IPS-18a (cell line): ENCODE results near the gene OTX2.

Experiments used
- H3K27ac ChIP-seq: one replicate; pipeline ENCODE4 v1.5.1; 2013; ENCODE audit warnings: low read length
- H3K27me3 ChIP-seq: one replicate; pipeline ENCODE4 v1.6.1; 2013; ENCODE audit warnings: mild to moderate bottlenecking, low read length; ENCODE audit not compliant: control insufficient read depth, insufficient read depth
- H3K36me3 ChIP-seq: one replicate; pipeline ENCODE4 v1.6.1; 2013; ENCODE audit warnings: low read depth, low read length; ENCODE audit not compliant: control insufficient read depth
- H3K4me1 ChIP-seq: one replicate; pipeline ENCODE4 v1.6.1; 2013; ENCODE audit warnings: low read depth, low read length; ENCODE audit not compliant: control insufficient read depth
- H3K4me3 ChIP-seq: one replicate; pipeline ENCODE4 v1.5.1; 2013; ENCODE audit warnings: low read length
- H3K9ac ChIP-seq: one replicate; pipeline ENCODE4 v1.6.1; 2013; ENCODE audit warnings: mild to moderate bottlenecking, low read length, moderate library complexity
- H3K9me3 ChIP-seq: one replicate; pipeline ENCODE4 v1.6.1; 2013; ENCODE audit warnings: low read depth, low read length; ENCODE audit not compliant: control insufficient read depth

OTX2 gene

DNA sequence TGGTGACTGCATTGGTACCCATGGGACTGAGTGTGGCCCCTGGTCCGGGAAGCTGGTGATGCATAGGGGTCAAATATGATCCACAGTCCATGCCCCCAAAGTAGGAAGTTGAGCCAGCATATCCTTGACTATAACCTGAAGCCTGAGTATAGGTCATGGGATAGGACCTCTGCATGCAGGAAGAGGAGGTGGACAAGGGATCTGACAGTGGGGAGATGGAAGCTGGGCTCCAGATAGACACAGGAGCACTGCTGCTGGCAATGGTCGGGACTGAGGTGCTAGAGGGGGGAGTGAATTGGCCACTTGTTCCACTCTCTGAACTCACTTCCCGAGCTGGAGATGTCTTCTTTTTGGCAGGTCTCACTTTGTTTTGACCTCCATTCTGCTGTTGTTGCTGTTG is 8.4 kb downstream of the OTX2 start:
- Histone ChIP-seq H3K36me3 (peaks cover 41% of the 10 kb centered on the region), H3K27me3 (peaks cover 98% of the 10 kb centered on the region), H3K4me1 (peaks cover 43% of the 10 kb centered on the region), H3K9ac (no peak overlapping the region), H3K27ac (no peak overlapping the region), H3K4me3 (no peak overlapping the region), H3K9me3 (no peaks in the 10 kb centered on the region)

- Histone ChIP-seq H3K4me3 (peak overlapping the region; percentile 61), H3K9ac (peak overlapping the region; percentile 36), H3K36me3 (peaks cover 41% of the 10 kb centered on the region), H3K27ac (no peak overlapping the region), H3K27me3 (peaks cover 100% of the 10 kb centered on the region), H3K4me1 (peaks cover 49% of the 10 kb centered on the region), H3K9me3 (no peaks in the 10 kb centered on the region)
Measured at GRCh38 chr14:56799343-56799645, 11.0 kb downstream of the OTX2 start.

DNA sequence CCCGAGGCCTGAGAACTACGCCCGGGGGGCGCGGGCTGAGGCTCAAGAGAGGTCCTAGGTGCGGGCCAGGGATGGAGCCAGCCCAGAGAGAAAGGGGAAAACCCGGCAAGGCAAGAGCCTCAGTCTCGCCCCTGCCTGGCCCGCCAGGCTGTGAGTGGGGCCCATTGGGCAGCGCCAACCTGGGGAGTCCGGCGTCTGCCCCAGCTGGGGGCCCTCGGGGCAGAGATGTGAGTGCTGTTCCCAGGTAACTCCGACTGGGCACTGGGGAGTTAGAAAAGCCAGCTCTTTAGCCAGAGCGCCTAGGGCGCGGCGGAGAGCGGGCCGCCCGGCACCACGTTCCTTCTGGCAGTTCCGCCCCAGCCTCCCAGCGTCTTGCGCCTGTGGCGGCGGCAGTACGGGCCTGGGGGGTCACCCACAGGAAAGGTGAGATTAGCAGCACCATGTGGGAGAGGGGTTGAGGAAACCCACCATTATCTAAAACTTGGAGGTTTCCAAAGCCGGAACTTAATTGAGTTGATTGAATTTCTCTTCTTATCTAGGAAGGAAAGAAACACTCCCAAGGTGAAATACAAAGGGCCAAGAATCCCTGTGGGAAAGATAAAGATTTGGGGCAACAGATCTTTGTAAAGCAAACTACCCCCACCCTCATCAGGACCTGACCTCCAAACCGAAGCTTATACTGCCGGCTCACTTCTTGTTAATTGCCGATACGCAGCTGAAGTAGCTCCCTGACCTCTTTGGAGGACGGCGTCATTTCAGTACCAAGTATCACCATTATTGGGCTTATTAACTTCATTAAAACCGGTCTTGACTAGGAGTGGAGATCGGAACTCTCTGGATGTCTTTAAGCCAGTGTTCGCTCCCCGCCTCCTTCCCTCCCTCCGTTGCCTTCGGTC is 11.6 kb downstream of the OTX2 start:
- H3K9me3 ChIP-seq, result no peaks in the 10 kb centered on the region
- peaks cover 38% of the 10 kb centered on the region for H3K36me3 ChIP-seq
- peak overlapping the region; percentile 36 for H3K9ac ChIP-seq
- H3K27me3 ChIP-seq, result peaks cover 100% of the 10 kb centered on the region
- H3K4me3 ChIP-seq, result peak overlapping the region; percentile 61
- H3K4me1 ChIP-seq, result peaks cover 49% of the 10 kb centered on the region
- no peak overlapping the region for H3K27ac ChIP-seq

GRCh38 chr14:56797569-56798446 is 12.5 kb downstream of the OTX2 start:
- peak overlapping the region; percentile 36 for H3K9ac ChIP-seq
- peaks cover 40% of the 10 kb centered on the region for H3K4me1 ChIP-seq
- H3K27me3 ChIP-seq, result peaks cover 100% of the 10 kb centered on the region
- no peak overlapping the region for H3K27ac ChIP-seq
- peaks cover 29% of the 10 kb centered on the region for H3K36me3 ChIP-seq
- H3K4me3 ChIP-seq, result peak overlapping the region; percentile 61
- H3K9me3 ChIP-seq, result no peaks in the 10 kb centered on the region

DNA sequence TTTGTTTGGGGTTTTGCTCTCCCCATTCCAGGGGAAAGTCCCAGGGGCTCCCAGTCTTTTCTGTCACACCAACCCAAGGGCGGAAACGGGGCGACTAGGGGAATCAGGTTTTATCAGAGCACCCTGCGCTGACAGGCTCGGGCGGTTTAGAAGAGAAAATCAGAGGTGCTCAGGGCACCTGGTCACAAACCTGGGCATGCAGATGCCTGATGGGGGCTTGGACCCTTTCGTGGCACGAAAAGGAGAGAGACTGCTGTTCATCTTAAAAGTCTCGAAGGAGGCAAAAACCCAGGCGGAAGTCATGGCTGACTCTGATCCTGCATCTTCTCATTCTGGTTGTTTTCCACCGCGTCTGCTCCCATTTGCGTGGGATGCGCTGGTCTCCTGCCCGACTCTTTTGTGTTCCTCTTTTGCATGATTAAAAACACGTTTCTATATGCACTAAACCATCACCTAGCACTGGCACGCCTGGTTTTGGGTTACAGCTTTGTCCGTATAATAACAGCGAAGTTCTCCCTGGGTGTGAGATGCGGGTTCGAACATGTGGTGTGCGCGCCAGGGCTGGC is 13.2 kb downstream of the OTX2 start:
- Histone ChIP-seq H3K4me1 (peaks cover 40% of the 10 kb centered on the region), H3K9me3 (no peaks in the 10 kb centered on the region), H3K27ac (no peak overlapping the region), H3K27me3 (peaks cover 95% of the 10 kb centered on the region), H3K9ac (peak overlapping the region; percentile 36), H3K4me3 (peak overlapping the region; percentile 61), H3K36me3 (peaks cover 22% of the 10 kb centered on the region)

- peak overlapping the region; percentile 61 for H3K4me3 ChIP-seq
- peaks cover 94% of the 10 kb centered on the region for H3K27me3 ChIP-seq
- H3K9me3 ChIP-seq, result no peaks in the 10 kb centered on the region
- H3K9ac ChIP-seq, result no peak overlapping the region
- peaks cover 13% of the 10 kb centered on the region for H3K36me3 ChIP-seq
- no peak overlapping the region for H3K27ac ChIP-seq
- peaks cover 40% of the 10 kb centered on the region for H3K4me1 ChIP-seq
Measured at GRCh38 chr14:56796259-56796658, 14.0 kb downstream of the OTX2 start.

DNA sequence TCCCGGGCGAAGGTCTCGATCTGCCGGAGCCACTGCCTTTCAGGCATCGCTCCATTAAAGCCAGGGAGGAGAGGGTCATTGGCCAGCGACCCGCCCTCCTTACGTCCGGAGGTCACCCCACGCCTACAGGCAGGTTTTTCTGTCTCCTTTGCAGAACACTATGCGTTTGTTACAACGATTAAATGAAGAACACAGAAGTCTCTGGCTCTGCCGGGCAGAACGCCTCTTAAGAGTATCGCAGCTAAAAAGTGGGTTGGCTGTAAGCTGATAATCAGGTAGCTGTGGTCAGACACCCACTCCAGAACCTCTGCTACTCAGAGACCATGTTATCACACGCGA is 15.0 kb downstream of the OTX2 start:
- H3K4me1 ChIP-seq, result peaks cover 34% of the 10 kb centered on the region
- peaks cover 3% of the 10 kb centered on the region for H3K36me3 ChIP-seq
- H3K27me3 ChIP-seq, result peaks cover 89% of the 10 kb centered on the region
- H3K9me3 ChIP-seq, result no peaks in the 10 kb centered on the region
- H3K4me3 ChIP-seq, result peak overlapping the region; percentile 53
- H3K9ac ChIP-seq, result no peak overlapping the region
- H3K27ac ChIP-seq, result no peak overlapping the region

DNA sequence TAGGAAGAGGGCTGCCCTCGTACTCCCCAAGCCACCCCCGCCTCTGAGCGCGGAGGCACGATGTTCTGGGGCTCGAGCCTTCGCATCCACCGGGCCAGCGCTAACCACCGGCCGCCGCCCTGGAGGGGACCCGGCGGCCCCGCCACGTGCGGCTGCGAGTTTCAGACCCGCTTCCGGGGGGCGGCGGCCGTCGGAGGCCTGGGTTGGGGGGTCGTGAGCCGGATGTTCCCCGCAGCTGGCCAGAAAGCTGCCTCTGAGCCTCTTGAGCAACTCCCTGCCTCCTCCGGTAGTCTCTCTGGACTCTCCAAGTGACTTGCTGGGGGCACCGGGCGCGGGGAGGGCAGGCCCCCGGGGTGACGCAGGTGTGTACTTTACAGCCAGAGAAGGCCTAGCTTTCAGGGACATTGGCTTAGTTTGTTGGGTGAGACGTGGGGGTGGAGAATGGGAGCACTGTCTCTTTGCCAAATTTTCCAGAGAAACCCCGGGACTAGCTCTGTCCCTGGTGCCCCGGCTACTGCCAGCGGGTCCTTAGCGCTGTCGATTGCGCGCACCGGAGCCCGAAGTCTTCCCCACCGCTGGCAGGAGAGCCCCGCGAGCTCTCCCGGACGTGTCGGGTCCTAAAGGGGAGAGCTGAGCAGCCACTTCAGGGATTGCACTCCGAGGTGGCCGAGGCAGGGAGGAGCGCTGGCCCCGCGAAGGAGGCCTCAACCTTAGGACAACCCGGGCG is 15.6 kb downstream of the OTX2 start:
- no peak overlapping the region for H3K27ac ChIP-seq
- peaks cover 30% of the 10 kb centered on the region for H3K4me1 ChIP-seq
- no peaks in the 10 kb centered on the region for H3K36me3 ChIP-seq
- H3K4me3 ChIP-seq, result peak overlapping the region; percentile 53
- peaks cover 84% of the 10 kb centered on the region for H3K27me3 ChIP-seq
- H3K9ac ChIP-seq, result peak overlapping the region; percentile 13
- H3K9me3 ChIP-seq, result no peaks in the 10 kb centered on the region

DNA sequence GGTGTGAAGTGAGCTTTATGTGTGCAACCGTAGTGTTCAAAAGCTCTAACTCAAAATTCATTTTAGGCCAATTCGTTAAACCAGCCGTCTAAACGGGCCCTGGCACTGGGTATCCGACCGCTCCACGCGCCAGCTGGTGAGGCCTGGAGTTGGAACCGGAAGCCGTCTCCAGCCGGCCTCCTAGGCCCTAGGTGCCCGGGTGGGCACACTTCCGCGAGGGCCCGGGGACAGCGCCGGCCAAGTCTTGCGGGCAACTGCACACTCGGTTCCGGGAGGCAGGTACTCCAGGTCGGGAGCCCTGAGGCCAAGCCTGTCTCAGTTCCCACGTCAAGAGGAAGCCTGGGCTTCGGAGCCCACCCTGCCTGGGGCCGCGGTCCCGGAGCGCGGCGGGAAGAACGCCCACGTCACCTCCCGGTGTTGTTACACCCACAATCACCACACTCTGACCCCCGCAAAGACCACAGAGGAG is 16.2 kb downstream of the OTX2 start:
- Histone ChIP-seq H3K4me1 (peaks cover 24% of the 10 kb centered on the region), H3K27me3 (peaks cover 78% of the 10 kb centered on the region), H3K36me3 (no peaks in the 10 kb centered on the region), H3K9ac (peak overlapping the region; percentile 13), H3K9me3 (no peaks in the 10 kb centered on the region), H3K4me3 (peak overlapping the region; percentile 53), H3K27ac (no peak overlapping the region)

GRCh38 chr14:56789955-56790354 is 20.3 kb downstream of the OTX2 start:
- Histone ChIP-seq H3K36me3 (no peaks in the 10 kb centered on the region), H3K27ac (no peak overlapping the region), H3K9me3 (no peaks in the 10 kb centered on the region), H3K9ac (no peak overlapping the region), H3K4me1 (no peaks in the 10 kb centered on the region), H3K4me3 (no peak overlapping the region), H3K27me3 (peaks cover 36% of the 10 kb centered on the region)

GRCh38 chr14:56787530-56787929 is 22.7 kb downstream of the OTX2 start:
- Histone ChIP-seq H3K4me1 (no peaks in the 10 kb centered on the region), H3K36me3 (no peaks in the 10 kb centered on the region), H3K9me3 (no peaks in the 10 kb centered on the region), H3K4me3 (no peak overlapping the region), H3K9ac (no peak overlapping the region), H3K27ac (no peak overlapping the region), H3K27me3 (peaks cover 12% of the 10 kb centered on the region)
